GM21717 (cell line): ENCODE measurements around the gene ACER2.

Source experiments
- ATAC-seq: cut with Tn5 transposase; IDR thresholded peaks from one replicate; pipeline ENCODE4 v1.9.1; 2021; ENCODE audit warnings: mild to moderate bottlenecking, moderate library complexity; ENCODE audit not compliant: unreplicated experiment

ACER2 gene

DNA sequence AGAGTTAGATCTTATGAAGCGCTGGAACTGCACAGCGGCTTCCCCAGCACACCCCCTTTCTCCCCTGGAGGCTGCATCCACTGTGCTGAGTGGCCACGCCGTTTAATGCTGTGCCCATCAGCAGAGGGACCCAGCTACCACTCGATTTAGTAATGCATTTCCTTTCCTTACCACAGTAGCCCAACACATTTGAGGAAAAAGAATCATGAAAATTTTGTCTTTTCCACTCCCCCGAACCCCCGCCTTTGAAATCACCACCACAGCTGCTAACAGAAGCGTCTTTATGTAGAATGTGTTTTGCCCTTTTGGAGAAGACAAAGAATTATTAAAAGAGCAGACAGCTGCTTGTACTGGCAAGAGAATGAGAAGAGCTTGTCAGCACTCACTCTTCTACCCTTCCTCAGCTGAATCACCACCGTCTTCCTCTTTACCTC is 73.2 kb downstream of the ACER2 start:
- no peak for ATAC-seq

DNA sequence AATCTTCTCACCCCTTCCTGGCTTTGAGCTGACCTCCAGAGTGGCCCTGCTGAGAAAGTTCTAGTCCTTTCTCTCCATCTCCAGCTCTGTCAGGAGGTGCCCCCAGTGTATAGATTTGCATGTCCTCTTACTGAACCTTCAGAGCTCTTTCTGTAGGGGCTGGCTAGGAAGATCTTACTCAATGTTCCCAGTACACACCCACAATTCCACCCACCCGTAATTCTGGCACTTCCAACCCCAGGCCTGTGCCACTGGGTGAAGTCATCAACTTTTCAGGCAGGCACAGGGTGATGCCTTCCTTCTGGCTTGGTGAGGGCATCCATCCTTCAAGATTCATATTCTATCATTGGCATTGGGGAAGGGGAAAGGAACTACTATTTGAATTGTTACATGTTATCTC is 75.9 kb downstream of the ACER2 start:
- ATAC-seq, result no peak

DNA sequence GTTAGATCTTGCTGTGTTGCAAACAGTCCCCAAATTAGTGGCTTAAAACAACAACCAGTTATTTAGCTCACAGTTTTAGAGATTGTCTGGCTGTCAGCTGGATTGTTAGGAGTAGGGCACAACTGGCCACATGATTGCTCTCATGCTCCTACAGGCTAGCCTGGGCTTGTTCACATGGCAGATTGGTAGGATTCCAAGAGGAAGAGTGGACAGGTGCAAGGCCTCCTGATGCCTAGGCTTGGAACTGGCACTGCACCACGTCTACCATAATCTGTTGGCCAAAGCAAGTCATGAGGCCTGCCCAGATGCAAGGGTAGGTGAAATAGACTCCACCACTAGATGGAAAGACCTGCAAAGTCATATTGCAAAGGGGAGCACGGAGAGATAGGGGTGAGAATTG is 76.4 kb downstream of the ACER2 start:
- ATAC-seq, result no peak

DNA sequence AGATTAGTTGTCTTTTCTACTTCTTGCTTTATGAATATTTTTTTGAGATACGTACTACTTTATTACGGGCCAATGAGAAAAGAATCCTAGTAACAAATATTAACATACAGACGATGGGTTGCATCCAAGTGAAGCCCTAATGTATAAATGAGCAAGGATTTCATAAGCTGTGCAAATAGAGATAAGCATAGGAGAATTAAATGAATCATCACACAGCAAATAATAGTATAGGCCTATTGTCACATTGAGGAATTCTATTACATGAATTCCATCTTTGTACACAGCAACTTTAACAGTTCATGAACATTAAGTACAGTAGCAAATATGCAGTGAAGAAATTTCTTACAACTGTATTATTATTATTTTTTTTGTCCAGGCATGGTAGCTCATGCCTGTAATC is 78.0 kb downstream of the ACER2 start:
- no peak for ATAC-seq

DNA sequence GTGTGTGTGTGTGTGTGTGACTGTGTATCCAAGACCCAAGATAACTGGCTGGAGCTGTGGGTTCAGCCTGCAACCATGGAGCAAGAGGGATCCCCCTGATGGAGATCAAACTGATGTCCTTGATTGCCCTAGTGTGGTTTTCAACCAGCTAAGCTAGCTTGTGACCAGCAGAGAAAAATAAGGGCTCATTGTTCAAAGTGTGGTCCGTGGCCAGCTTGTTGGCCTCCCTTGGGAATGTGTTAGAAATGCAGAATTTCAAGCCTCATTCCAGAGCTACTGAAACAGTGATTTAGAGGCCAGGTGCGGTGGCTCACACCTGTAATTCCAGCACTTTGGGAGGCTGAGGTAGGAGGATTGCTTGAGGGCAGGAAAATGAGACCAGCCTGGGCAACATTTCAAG is 79.9 kb downstream of the ACER2 start:
- ATAC-seq, result no peak

DNA sequence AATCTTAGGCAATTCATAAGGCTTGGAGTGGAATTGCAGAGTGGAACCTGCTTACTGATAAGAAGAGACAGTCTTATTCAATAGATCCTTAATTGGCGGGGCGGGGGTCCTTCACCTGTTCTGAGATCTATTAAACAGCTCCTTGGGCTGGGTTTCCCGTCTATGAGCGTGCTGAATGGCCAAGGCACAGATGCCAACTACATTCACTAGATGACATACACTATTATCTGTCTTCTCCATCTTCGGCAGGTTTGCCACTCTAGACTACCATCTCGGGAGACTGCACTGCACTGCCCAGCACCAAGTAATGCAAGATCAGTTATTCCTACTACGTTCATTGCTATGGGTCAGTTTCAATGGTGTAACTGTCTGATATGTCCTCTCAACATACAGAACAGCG is 81.5 kb downstream of the ACER2 start:
- ATAC-seq, result no peak

DNA sequence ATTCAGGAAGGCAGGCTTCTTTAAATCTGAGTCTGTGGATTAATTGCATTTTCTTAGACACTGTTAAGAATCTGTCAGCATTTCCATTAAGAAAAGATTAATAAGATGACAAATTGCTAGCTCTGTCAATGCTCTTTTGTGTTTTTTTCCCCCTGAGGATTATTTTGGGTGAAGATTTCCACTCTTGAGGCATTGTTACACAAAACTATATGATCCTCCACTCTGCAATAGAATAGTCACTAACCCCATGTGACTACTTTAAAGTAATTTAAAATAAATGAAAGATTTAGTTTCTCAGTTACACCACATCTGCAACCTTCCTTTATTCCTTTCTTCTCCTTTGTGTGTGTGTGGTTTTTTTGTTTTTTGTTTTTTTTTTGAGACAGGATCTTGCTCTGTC is 82.0 kb downstream of the ACER2 start:
- ATAC-seq, result no peak

DNA sequence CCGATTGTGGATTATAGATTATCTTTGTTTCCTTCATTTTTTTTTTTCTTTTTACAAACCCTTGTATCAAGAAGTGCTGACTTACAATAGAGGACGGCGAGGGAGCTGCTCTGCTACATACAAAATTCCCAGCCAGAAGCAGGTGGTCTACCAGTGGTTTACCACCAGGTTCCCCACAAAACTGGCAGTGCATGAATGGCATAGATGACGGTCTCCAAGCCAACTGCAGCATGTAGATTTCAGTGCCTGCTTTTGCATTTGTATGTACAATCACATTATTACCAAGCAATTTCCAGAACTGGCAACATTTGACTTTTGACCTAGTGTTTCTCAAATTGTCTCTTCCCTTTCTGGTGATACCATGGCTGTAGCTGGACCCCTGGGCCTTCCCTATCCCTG is 84.0 kb downstream of the ACER2 start:
- no peak for ATAC-seq

DNA sequence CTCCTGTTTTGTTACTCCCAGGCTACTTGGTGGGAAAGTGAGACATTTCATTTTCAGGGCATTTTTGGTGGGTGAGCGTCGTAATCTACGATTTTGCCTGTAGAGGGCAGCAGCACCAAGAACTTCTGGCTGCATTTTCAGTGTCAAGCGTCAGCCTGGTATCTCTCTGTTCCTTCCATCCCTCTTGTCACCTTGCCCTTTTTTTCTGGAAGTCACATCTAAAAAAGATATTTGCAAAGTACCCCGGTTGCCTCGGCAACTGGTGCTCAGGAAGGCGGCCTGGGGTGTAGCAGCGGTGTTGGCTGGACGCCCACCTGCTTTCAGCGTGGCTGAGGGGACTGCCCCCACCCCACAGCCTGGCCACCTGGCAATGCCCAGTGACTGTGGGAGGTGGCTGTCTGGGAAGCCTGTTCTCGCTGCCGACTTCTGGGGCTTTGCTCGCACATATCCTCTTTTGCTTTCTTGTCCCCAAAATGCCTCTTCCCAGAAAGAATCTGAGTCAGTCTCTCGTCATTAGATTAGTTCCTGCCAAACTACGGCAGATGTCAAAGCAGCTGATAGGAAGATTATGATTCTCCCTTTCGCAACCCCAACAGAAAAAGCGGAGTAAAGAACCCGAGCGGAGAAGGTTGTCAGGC is 84.5 kb downstream of the ACER2 start:
- ATAC-seq, result peak; percentile 72

DNA sequence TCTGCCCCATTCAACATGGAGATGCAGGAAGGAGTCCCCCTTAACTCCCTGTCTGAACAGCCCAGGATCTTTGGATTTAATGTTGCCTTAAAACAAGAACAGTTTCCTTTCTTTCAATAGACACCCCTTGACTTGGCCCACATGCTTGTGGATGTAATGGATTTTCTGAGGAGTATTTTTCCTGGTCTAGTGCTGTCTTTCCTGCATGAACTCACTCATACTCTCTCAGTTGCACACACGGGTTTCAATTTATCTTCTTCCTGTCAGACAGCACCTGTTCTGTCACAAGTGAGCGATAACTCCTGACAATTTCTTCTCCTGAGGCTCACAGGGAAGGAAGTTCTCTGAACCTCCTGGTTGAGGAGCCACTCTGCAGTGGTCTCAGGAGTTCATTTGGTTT is 85.1 kb downstream of the ACER2 start:
- ATAC-seq, result no peak

DNA sequence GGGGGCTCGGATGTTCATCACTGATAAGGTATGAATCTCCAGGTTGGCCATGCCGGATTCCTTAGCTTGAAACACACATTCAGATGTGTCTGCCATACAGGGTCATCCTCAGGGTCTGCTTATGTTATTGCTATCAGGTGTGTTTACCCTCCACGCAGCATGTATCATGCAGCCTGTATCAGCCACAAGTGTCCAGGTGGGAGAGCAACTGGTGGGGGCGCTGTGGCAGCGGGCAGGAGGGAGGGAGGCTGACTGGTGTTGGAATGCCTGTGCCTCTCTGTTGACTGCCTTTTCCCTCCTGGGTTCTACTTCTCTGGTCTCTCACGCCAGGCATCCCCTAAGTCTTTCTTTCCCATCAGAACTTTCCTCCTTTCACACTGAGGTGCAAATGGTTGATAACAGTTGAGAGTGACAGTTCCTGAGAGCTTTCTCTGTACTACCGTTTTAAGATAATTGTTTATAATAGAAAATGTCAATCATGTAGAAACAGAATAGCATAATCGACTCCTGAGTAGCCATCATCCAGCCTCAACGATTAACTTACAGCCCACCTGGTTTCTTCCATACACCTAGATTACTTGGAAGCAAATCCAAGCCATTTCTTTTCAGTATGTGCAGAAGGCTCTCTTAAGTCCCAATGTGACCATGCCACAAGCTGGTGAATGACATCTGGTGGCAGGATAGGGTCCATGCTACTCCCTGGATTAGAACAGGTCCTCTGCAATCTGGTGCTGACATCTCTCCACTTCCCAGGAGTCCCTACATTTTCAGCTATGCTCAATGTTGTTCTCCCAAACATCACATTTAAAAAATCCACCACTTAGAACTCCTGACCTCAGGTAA is 86.6 kb downstream of the ACER2 start:
- no peak for ATAC-seq

DNA sequence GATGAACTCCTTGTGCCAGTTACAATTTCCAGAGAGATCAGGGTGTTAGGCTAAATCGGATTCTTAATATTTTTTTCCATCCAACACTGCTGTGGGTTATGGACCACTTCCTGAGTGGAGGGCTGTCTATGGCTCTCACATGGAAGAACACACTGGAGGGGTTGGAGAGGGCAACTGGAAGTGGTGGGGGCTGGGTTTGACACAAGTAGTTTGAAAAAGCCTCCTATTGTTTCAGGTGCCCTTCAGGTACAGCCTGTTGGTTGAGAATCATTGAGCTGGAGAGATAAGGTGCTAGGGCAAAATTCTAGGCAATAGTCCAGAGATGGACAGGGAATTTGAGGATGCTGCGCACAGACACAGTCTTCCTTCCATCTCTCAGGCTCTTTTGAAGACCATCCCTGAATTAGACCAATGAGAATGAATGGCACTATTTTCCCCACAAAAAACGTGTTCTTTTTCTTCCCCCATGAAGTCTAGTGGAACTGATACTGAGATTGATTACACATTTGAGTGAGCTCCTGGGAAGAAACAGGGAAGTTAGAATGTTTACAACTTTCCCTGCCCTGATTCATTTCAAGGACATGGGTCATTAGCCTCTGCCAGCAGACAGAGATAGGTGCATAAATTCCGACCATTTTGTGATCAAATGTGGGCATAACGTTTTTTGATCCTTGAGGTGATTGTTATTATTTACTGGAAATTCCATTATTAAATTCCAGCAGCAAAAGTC is 87.7 kb downstream of the ACER2 start:
- ATAC-seq, result no peak

DNA sequence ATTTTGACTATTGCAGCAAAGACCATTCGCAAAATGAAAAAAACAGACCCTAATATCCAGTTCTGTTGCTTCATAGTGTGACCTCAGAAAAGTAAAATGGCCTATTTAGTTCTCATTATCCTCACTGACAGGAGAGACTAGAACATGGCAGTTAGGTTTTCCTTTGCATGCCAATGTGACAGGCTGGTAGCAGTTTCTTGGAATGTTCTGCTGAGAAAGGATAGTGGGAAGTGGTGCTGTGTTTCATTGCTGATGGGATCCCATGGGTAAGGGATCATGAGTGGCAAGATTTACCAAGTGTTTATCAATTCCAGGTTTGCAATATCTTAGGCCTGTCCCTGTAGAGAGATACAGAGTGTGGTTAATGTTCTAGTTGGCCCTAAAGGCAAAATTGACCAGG is 88.5 kb downstream of the ACER2 start:
- ATAC-seq, result no peak

DNA sequence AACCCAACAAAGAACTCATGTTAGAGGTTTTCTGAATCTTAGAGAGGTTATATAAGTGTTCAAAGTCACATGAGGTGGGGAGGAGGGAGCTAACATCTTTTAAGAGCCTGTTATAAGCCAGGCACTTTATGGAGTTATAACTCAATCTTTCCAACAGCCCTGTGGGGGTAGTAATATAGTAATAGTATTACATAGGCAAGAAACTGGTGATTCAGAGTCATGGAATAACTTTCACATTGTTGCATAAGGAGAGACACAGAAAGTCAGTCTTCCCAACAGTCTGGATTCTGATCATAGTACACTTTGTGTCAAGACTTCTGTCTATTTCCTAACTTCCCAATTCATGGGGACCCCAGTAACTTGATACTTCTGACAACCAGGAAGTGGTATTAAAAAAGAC is 89.2 kb downstream of the ACER2 start:
- no peak for ATAC-seq
